ENCODE results near the gene LUC7L.
"Not testable (repeated sequence)": the region's sequence is repeated elsewhere in the genome, so short reads cannot be mapped to it uniquely, and the experiment has no call there.

Gene LUC7L

GRCh38 chr16:178668-179015, 50.6 kb downstream of the LUC7L start:
- DNase-seq = no peak

- DNase-seq = no peak
Measured at GRCh38 chr16:177981-178667, 51.1 kb downstream of the LUC7L start.

GRCh38 chr16:177394-177822, 51.8 kb downstream of the LUC7L start:
- DNase-seq = no peak

GRCh38 chr16:176477-177382, 52.5 kb downstream of the LUC7L start, which contains the start of gene HBA1:
Gene HBA1, plus strand, starts transcription at chr16:176680. Its CDS starts 37 bp downstream, at chr16:176717.
- not testable (repeated sequence) for DNase-seq

- not testable (repeated sequence) for DNase-seq
Measured at GRCh38 chr16:176006-176405, 53.2 kb downstream of the LUC7L start.

GRCh38 chr16:175011-175949, 54.0 kb downstream of the LUC7L start:
- no peak for DNase-seq

GRCh38 chr16:173928-174769, 55.1 kb downstream of the LUC7L start:
- not testable (repeated sequence) for DNase-seq

GRCh38 chr16:173211-173854, 55.9 kb downstream of the LUC7L start:
- not testable (repeated sequence) for DNase-seq

GRCh38 chr16:172374-172941, 56.8 kb downstream of the LUC7L start, which contains the start of gene HBA2:
Gene HBA2, plus strand, starts transcription at chr16:172876. Its CDS starts 37 bp downstream, at chr16:172913.
- not testable (repeated sequence) for DNase-seq

GRCh38 chr16:170788-171187, 58.5 kb downstream of the LUC7L start:
- no peak for DNase-seq

GRCh38 chr16:170088-170507, 59.2 kb downstream of the LUC7L start:
- DNase-seq = not testable (repeated sequence)

- no peak for DNase-seq
Measured at GRCh38 chr16:169014-169413, 60.2 kb downstream of the LUC7L start.

GRCh38 chr16:168424-168823, 60.8 kb downstream of the LUC7L start:
- no peak for DNase-seq

- no peak for DNase-seq
Measured at GRCh38 chr16:167122-167690, 62.0 kb downstream of the LUC7L start.

- DNase-seq = no peak
Measured at GRCh38 chr16:166375-167121, 62.7 kb downstream of the LUC7L start.

- DNase-seq = peak in 1 of 5 experiments; percentile 33
Measured at GRCh38 chr16:165539-166374, 63.5 kb downstream of the LUC7L start, which contains the start of gene HBM. Gene HBM, plus strand, starts transcription at chr16:165978. Its CDS starts 20 bp downstream, at chr16:165998.

GRCh38 chr16:164827-165538, 64.3 kb downstream of the LUC7L start:
- DNase-seq = no peak
